ENCODE results near the gene COL18A1.

- no peak for TF ChIP-seq CTCF (optimal IDR thresholded peaks at IDR 0.05 in 1 of 3, IDR thresholded peaks at IDR 0.05 in 1 of 3, conservative IDR thresholded peaks at IDR 0.05 in 1 of 3; ENCODE audit: extremely low read depth in 1 of 3, insufficient read depth in 2 of 3, low read length in 3 of 3)
- TF ChIP-seq EZH2 (IDR thresholded peaks at IDR 0.05; ENCODE audit: low read length) = no peak
These were observed 47.3 kb upstream of the COL18A1 start for GRCh38 chr21:45357436-45358260.

Measured in keratinocyte (primary cell).